Measurements from ENCODE around the gene ADO.
A peak's percentile ranks its signal among the peaks of the same experiment; 100 is the strongest.
"Not testable (repeated sequence)": the region's sequence is repeated elsewhere in the genome, so short reads cannot be mapped to it uniquely, and the experiment has no call there.

Gene ADO

DNA sequence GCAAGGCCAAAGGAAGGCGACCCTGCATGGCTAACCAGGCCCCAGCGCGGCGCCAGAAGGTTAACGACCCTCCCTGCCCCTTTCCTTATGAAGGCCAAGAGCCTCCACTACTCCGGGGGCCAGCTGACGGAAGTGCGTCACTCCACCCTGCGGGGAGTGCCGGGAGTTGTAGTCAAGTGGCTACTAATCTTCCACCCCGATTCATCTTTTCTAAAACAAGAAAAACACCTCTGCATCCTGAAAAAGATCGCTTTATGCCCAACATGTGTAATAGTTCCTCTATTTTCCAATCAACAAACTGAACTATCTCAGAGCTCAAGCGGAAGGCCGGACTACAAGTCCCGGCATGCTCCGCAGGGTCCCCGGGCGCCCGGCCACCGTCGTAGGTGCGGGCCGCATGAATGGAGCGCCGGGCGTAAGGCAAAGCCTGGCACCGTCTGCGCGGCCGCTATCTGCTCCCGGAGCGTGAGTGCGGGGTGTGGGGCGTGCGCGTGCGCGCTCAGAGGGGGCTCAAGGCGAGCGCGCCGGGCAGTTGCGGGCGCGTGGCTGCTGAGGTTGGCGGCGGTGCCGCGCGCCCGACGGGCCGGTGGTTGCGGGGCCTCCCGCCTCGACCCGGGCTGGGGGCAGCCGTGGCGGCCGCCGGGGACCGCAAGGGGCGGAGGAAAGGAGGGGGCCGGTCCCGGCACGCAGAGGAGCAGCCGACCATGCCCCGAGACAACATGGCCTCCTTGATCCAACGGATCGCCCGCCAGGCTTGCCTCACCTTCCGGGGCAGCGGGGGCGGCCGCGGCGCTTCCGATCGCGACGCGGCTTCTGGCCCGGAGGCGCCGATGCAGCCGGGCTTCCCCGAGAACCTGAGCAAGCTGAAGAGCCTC is at the start of gene ADO:
ADO (plus strand) TSS at position 365 of the 875 bp plus-strand sequence; CDS start at position 705, 340 bp downstream.
- peak; percentile 82 for DNase-seq

DNA sequence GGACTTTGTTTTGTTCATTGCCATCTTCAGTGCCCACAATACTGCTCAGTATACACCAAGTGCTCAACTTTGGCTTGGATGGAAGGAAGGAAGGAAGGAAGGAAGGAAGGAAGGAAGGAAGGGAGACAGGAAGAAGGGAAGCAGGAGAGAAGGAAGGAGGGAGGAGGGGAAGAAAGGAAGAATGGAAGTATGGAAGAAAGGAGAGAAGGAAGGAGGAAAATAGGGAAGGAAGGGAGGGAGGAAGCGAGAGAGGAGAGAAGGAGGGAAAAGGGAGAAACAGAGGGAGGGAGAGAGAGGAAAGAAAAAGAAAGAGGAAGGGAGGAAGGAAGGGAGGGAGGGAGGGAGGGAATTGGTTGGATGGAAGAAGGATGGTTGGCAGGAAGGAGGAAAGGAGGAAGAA is 49.6 kb upstream of the ADO start:
- DNase-seq, result no peak

DNA sequence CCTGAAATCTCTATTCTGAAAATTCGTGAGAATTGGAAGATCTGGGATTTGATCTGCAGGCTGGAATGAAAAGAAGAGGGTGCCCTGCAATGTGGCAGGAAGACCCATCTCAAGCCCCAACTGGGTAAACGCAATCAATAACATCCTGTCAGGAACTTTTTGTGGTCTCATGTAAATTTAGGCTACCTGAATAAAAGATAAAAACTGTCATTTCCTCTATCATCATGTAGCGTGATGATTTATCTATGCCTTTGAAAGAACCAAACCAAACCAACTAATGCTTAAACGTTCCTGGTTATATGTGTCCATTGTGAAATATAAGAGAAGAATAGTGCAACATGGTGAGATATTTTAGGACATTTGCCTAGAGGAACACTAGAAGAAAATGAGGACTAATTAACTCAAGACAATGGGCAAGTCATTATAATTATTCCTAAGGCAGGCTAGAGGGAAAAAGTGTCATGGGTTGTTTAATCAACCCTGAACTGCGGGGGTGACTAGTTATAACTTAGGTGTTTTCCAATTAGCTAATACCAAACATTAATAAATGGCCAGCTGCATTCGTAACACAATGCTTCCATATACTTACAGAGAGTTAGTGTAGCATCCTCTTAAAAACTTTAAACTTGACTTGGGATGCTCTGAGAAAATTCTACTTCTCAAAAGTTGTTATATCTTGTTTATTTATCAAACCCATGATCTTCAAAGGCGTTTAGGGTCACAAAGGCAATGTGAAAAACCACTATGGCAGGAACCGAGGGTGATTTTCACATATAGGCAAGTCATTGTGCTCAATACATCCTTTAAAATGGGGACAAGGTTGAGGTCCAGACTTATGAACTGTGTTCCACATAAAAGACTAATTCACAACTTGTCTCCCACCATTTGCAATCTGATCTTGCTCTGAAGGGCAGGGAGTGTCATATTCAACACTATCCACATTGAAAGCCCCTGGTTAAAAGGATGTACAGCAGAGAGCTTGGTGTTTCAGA is 48.6 kb upstream of the ADO start:
- DNase-seq, result no peak

DNA sequence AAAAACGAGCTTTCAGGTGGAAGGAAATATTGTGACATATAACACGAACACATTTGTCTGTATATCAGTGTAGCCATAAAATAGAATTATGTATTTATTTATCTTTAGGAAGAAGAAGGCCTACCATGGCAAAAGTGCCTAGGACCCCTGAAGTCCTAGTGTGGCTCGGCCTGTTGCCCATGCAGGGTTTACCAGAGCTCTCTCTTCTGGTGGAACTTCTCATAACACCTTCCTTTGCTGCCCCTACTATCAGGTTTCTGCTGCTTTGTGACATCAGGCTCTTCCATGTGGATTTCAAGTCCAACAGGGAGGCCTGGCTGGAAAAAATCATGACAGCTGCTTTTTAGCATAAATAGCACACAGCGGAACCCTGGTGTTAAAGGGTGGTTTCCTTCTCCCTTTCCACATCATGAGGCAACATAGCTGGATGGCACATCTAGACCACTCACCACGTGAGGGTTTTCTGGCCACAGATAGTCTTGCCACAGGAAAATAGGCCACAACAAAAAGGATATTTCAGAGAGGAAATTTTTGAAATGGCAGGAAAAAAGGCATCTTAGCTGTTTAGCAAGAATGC is 44.8 kb upstream of the ADO start:
- no peak for DNase-seq

DNA sequence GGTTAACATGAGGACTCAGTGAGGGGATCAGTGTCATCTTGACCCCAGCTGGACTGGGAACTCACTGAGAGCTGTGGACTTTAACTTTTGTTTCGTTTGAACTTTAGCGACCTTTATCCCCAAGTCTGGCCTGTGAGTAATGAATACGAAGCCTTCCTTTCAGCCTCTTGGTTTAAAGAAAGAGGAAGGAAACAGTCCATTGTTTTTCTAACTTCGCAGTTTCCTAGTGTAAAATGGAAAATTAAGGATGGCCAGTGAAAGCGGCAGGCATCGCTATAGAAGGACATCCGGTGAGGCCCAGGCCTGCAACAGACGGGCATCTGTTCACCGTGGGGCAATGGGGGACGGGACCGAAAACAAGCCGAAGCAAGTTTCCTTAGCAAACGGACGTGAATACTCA is 44.1 kb upstream of the ADO start:
- DNase-seq, result no peak

DNA sequence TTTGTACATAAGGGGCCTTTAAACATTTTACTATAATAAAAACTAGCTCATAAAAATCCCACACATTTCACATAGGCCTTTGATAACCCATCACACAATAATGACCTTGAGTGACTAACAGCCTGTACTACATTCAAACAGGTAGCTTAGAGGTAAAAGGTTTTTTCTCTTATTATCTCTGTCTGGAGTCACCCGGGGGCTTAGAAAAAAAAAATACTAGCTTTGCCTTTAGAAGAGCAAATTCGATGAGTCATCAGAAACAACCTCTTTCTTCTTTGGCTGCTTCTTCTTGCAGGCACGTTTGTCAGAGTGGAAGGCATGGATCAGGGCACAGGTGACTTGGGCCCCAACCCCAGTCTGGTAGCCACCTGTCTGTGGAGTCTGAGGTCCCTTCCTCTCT is 43.4 kb upstream of the ADO start:
- no peak for DNase-seq

DNA sequence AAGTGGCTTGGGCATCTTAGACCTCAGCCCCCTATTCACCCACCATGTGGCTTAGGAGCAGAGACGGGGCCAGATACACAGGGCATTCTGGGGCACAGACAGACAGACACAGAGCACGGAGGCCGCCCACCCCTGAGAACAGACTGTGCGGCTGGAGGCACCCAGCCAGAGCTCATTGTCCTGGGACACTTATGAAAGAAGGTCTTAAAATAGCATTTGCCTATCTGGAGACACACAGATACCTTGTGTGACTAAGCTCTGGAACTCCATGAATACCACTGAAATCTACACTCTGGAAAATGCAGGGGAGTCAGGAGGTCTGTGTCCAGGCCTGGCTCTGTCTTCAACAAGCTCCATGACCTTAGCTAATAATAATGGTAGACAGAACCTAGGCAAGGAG is 41.4 kb upstream of the ADO start:
- DNase-seq, result no peak

DNA sequence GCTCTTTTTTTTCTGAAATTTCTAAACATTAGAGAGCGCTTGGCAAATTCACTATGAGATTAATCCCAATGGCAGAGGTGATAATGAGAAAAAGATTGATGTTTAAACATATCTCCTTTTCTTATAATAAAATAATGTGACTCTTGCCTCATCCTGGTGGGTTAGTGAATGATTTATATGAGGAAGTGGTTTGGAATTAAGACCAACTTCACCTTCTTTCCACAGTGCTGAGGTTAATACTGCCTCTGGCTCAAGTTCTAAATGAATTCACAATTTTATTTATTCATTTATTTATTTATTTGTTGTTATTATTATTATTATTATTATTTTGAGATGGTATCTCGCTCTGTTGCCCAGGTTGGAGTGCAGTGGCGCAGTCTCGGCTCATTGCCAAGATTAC is 40.5 kb upstream of the ADO start:
- no peak for DNase-seq

DNA sequence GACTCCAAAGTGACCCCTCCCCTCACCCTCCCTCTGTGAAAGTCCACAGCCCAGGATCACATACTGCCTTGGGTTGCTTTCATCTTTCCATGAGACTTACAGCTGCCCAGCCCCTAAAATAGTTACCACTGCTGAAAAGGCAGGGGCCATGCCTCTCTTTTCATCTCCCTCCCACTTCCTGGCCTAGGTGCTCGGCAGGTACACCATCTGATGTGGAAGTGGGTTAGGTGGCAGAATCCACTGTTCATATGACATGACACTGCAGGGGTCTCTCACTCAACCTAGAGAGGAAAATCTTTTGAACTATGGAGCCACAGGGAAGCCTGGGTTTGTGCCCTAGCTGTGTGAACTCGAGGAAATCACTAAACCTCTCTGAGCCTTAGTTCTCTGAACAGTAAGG is 38.8 kb upstream of the ADO start:
- DNase-seq, result no peak

DNA sequence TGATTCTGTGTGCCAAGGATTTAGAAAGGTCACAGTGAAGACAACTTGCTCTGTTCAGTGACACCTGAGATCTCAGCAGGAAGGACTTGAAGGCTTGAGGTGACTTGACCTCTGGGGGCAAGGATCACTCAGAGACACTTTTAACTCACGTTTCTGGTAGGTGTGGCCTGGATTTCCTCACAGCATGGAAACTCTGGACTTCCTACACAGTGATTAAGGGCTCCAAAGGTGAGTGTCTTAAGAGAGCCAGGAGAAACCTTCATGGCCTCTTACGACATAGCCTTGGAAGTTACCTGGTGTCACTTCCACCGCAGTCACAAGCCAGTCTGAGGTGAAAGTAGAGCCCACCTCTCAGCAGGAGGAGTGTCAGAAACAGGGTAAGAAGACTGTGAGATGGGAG is 38.1 kb upstream of the ADO start:
- DNase-seq, result no peak

DNA sequence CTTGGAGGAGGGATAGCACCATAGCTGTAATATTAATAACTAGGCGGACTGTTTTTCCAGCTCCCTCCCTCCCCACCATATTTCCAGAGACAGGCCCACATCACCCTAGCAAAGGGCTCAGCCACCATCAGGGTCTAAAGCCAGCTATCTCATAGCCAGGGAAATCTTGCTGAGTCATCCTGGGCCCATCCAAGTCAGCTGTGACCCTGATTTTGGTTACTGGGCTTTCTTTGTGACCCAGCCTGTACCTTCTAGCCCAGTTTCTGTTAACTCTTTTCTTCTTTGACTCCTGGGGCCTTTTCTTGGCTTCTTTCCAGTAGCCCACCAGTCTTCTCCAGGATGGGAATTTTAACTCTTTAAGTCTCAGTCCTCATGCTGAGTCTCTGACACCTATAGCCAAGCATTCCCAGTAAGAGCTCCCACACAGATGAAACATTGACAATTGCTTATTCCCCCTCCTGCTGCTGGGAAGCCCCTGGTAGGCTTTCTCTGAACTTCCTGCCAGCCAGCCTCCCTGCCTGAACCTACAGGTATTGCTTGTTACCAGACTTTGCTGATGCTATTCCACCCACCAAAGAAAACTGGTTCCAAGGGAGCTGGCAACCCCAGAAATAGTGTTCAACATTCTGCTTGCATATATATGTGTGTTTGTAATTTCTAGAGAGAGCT is 34.8 kb upstream of the ADO start:
- DNase-seq, result no peak

DNA sequence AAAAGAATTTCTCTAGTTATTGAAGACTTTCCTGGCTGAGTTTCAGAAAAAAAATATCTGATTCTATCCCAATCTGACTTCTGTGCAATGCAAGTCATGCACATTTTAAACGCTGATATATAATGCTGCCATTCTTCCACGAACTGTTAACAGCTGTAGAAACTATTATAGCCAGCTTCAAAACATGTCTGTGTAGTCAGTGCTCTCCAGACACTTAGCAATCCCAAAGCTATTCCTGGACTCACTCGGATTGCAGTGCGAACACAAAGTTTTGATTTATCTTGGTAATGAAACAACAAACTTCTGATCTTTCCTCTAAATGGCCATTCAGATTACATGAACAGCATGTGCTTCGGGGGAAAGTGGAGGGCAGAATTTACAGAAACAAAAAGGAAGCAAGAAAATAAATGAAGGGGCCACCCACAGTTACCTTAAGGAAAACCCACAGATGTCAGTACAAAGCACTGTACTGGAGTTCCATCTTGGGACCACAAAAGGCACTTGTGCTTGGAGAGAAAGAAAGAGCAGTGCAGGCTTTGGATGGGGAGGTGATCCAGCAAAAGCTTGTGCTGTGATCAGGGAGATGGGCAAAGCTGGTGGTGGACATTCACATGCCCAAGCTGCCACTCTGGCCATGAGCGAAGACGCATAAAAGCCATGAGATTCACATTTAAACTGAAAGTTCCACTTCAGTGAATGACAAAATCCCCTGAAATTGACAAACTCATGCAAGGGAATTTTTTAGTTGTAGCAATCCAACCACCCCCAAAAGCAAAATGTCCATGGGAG is 32.1 kb upstream of the ADO start:
- DNase-seq, result no peak

DNA sequence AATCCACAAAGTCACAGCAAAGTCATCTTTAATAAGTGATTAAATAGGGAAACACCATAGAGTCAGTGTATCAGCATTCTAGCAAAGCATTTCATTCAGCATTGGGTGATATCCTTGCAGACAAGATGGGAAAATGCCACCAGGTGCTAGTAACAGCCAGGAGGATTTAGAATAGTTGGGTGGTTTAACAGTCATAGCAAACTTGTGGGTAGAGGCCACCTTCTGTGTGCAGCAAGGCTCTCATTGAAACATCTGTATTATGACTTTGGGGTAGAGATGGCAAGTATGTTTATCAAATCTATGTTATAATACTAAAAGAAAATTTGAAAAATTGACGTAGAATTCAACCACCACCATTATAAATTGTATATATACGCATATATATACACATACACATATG is 26.4 kb upstream of the ADO start:
- no peak for DNase-seq

DNA sequence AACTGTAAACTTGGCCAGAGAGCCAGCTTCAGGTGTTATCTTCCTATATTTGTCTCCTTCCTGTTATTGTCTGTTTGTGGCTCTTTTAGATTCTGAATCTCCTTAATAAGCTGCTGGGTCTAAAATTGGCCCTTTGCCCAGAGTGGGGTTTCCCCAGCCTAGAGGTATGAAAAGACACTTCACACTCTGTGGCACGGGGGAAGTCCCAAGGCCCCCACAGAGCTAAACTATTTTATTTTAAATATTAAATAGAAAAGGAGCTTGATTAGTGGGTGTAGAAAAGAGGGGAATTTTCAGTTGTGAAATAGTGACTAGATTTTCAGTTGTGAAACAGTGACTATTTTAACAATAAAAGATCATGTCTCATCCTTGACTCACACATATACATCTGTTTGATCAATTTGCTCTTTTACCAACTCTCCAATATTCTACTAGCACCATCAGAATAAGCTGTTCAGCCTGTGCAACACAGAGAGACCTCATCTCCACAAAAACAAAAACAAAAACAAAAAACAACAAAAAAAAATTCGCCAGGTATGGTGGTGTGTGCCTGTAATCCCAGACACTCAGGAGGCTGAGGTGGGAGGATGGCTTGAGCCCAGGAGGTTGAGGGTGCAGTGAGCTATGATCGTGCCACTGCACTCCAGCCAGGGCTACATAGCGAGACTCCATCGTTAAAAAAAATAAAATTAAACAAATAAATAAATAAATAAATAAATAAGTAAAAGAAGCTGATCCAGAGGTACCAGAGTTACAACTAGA is 24.9 kb upstream of the ADO start:
- no peak for DNase-seq

DNA sequence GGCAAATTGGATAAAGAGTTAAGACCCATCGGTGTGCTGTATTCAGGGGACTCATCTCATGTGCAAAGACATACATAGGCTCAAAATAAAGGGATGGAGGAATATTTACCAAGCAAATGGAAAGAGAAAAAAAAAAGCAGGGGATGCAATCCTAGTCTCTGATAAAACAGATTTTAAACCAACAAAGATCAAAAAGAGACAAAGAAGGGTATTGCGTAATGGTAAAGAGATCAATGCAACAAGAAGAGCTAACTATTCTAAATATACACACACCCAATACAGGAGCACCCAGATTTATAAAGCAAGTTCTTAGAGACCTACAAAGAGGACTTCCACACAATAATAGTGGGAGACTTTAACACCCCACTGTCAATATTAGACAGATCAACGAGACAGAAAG is 20.0 kb upstream of the ADO start:
- DNase-seq, result not testable (repeated sequence)

DNA sequence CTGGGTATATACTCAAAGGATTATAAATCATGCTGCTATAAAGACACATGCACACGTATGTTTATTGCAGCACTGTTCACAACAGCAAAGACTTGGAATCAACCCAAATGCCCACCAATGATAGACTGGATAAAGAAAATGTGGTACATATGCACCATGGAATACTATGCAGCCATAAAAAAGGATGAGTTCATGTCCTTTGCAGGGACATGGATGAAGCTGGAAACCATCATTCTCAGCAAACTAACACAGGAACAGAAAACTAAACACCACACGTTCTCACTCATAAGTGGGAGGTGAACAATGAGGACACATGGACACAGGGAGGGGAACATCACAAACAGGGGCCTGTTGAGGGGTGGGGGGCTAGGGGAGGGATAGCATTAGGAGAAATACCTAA is 16.2 kb upstream of the ADO start:
- not testable (repeated sequence) for DNase-seq

DNA sequence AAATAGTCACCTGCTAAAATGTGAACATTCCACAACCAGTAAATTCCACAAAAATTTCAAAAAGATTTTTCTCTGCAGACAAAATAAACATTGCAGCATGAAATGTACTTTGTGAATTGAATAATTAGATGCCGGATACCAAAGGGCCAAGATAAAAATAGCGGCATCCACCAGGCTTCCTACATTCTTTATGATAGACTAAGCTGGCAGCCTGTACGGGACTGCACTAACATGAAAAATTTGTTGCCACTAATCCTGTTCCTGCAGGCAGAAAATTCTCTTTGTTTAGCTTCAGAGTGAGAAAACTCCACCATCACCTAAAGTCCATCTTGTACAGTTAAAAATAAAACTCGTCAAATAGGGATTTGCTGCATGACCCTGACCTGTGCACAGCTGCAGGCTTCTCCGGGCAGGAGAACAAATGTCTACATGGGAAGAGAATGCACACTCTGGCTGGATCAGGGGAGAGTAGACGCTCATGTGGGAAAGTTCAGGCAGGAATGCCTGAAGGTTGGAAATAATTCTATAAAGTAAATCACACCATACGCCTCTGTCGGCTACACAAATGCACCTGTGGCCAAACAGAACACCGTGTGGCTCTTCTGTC is 15.6 kb upstream of the ADO start:
- no peak for DNase-seq

DNA sequence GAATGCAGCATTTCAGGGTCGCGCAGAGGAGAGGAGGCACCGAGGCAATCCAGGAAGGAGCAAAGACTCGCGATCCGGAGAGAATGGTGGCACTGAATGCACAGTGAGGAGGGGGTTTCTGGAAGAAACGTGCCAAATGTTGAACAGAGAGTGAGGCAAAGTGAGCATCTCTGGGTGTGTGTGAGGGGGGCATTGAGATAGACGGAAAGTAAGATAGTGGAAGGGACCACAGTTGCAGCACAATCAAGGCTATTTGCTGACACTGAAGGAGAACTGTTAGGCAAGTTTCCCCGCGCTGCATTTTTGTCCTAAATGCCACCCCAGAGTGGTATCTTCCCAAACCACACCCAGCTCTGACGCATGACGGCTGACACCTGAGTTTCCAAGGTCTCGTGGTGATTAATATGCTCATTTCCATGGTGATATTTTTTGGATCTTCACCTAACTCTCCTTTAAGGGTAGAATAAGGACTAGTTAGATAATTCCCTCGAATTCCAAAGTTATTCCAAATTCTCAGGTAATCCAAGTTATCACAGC is 14.4 kb upstream of the ADO start:
- no peak for DNase-seq

DNA sequence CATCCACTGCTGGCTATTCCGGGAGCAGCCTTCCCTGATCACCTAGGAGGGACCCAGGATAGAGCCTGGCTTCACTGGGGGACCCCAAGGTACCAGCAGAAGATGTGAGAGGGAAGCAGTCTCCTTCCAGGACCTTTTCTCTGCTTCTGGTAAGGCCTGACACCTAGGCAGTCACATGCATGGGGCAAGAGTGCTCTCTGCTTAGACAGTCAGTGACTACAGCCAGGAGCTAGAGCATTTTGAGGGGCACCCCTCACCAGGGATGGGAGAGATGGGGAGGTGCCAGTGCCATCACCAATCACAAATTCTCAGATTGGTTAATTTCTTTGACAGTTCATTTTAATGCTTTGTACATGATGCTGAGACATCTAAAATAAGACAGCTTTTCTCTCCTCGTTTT is 13.9 kb upstream of the ADO start:
- no peak for DNase-seq

DNA sequence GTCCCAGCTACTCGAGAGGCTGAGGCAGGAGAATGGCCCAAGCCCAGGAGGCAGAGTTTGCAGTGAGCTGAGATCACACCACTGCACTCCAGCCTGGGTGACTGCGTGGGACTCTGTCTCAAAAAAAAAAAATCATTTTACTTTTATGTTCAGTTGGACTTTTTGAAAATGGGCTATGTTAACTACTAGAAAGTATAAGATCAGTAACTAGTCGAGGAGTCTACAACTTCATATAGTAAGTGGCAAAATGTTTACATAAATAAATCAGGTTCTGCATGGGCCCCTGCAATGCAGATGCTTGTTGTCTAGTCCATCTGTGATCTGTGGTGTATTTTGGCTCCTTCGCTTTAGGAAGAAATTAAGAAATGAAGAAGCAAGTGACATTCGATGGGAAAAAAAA is 12.3 kb upstream of the ADO start:
- DNase-seq, result no peak

DNA sequence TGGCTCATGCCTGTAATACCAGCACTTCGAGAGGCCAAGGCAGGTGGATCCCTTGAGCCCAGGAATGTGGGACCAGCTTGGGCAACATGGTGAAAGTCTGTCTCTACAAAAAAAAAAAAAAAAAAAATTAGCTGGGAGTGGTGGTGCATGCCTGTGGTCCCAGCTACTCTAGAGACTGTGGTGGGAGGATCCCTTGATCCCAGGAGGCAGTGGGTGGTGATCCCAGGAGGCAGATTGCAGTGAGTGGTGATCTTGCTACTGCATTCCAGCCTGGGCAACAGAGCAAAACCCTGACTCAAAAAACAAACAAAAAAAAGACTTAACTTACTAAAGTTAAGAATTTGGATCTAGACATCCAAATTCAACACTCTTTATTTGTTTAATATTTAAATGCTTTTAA is 10.2 kb upstream of the ADO start:
- DNase-seq, result no peak

Data from NCI-H1092 (cell line).